GM12878 (cell line): ENCODE data around the gene DCLK2. TPM values are rescaled to one million over a fixed set of nuclear protein-coding genes. Genes with fewer than 3 reads are reported as not detected.
A peak's percentile ranks its signal among the peaks of the same experiment; 100 is the strongest.

Source experiments
- CHD2 ChIP-seq: IDR thresholded peaks from 2 replicates; pipeline ENCODE4 v1.6.1; 2011; ENCODE audit warnings: low read depth, low read length, improper control_type of control experiment, borderline replicate concordance
- NFYA ChIP-seq: IDR thresholded peaks from 2 replicates; pipeline ENCODE4 v1.6.1; 2011; ENCODE audit warnings: low read depth, mild to moderate bottlenecking, low read length, improper control_type of control experiment, borderline replicate concordance
- NRF1 ChIP-seq: conservative IDR thresholded peaks from 2 replicates; pipeline ENCODE4 v1.6.1; 2011; ENCODE audit warnings: mild to moderate bottlenecking, low read depth, low read length, improper control_type of control experiment
- TCF7 ChIP-seq: IDR thresholded peaks from 2 replicates; pipeline ENCODE4 v1.6.1; 2014; ENCODE audit warnings: antibody characterized with exemption, borderline replicate concordance
- WRNIP1 ChIP-seq: IDR thresholded peaks from 2 replicates; pipeline ENCODE4 v1.6.1; 2011; ENCODE audit warnings: low read depth, low read length, improper control_type of control experiment, borderline replicate concordance
- polyA plus RNA-seq, 11 experiments: library from polyadenylated mRNA; depleted of rRNA in 4 of 11; unstranded in 6 of 11; stranded (reverse) in 5 of 11; fragments of >200 nt; fragmentation: Nextera tagmentation in 4 of 11; fragmentation: Illumina TruSeq in 1 of 11; extraction: Ambion mirVana in 4 of 11; extraction: Trizol in 1 of 11; gene quantifications; 1 replicate in 1 of 11; 2 replicates in 10 of 11; pipeline versions ENCODE4 v1.2.1 to v1.2.3, GENCODE V29; 2011 to 2016; ENCODE audit warnings: inconsistent platforms in 2 of 11, missing spikeins in 2 of 11, low read depth in 1 of 11
- total RNA-seq, 4 experiments: library from RNA; depleted of rRNA in 3 of 4; stranded (reverse); fragments of >200 nt in 3 of 4; fragmentation: Illumina TruSeq in 1 of 4; extraction: Trizol in 1 of 4; gene quantifications; 2 replicates each; pipeline versions ENCODE4 v1.2.1 to v1.2.3, GENCODE V29; 2013 to 2021
- TF ChIP-seq, protein P1 (sequence below): fragments of 150-350 bp; IDR thresholded peaks from 2 replicates; pipeline ENCODE4 v1.6.1; 2014; ENCODE audit warnings: mild to moderate bottlenecking, low read depth, low read length
- TF ChIP-seq, protein P2 (sequence below), 3 experiments: IDR thresholded peaks in 2 of 3; conservative IDR thresholded peaks in 1 of 3; 2 replicates each; pipeline ENCODE4 v1.5.1; 2011; ENCODE audit warnings: low read depth in 3 of 3, low read length in 3 of 3, mild to moderate bottlenecking in 3 of 3, control low read depth in 2 of 3, moderate library complexity in 2 of 3, inconsistent platforms in 1 of 3, mixed read lengths in 1 of 3; ENCODE audit not compliant: control insufficient read depth in 2 of 3, insufficient read depth in 1 of 3; ENCODE audit errors: extremely low read depth in 1 of 3
- TF ChIP-seq, protein P3 (sequence below): IDR thresholded peaks from 2 replicates; pipeline ENCODE4 v1.6.1; 2012; ENCODE audit warnings: low read depth, low read length, improper control_type of control experiment

Gene DCLK2
- total and polyA plus RNA-seq, 10 of the 15 experiments (the other 5 are each of a cell fraction or from before 2014, with no cell fraction given) = not detected

DNA sequence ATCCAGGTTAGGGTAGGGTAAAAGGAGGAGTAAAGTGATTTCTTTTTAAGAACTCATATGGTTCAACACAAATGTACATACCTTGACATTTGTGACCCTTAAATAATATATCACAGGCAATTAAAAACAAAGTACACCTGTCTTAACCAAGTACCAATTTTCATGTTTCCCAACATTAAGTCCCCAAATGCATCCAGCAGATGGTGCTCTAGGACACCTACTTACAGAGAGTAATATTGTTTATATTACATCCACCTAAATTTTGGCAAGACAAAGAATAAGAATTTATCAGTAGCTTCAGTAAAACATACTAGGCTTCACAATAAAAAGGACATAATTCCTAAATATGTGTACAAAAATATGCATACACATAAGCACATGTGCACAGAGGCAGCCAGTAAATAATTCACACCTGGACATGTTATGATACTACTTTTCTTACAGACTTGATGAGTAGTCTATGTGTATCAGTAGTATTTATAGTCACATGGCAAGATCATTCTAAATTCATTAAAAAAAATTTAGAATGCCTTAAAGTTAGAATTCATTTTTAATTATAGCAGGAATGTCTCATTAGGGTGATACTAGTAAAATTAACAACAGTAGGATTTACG lies 219.7 kb downstream of the DCLK2 start (continued):
- TF ChIP-seq, protein P1, sequence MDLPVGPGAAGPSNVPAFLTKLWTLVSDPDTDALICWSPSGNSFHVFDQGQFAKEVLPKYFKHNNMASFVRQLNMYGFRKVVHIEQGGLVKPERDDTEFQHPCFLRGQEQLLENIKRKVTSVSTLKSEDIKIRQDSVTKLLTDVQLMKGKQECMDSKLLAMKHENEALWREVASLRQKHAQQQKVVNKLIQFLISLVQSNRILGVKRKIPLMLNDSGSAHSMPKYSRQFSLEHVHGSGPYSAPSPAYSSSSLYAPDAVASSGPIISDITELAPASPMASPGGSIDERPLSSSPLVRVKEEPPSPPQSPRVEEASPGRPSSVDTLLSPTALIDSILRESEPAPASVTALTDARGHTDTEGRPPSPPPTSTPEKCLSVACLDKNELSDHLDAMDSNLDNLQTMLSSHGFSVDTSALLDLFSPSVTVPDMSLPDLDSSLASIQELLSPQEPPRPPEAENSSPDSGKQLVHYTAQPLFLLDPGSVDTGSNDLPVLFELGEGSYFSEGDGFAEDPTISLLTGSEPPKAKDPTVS = no peak
- TF ChIP-seq, protein P2, sequence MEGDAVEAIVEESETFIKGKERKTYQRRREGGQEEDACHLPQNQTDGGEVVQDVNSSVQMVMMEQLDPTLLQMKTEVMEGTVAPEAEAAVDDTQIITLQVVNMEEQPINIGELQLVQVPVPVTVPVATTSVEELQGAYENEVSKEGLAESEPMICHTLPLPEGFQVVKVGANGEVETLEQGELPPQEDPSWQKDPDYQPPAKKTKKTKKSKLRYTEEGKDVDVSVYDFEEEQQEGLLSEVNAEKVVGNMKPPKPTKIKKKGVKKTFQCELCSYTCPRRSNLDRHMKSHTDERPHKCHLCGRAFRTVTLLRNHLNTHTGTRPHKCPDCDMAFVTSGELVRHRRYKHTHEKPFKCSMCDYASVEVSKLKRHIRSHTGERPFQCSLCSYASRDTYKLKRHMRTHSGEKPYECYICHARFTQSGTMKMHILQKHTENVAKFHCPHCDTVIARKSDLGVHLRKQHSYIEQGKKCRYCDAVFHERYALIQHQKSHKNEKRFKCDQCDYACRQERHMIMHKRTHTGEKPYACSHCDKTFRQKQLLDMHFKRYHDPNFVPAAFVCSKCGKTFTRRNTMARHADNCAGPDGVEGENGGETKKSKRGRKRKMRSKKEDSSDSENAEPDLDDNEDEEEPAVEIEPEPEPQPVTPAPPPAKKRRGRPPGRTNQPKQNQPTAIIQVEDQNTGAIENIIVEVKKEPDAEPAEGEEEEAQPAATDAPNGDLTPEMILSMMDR (IDR thresholded peaks at IDR 0.05 in 2 of 3, conservative IDR thresholded peaks at IDR 0.05 in 1 of 3; ENCODE audit: control insufficient read depth in 2 of 3, extremely low read depth in 1 of 3, insufficient read depth in 1 of 3, low read depth in 3 of 3, low read length in 3 of 3) = peak; percentile 49 to 64 (median 54)
- TF ChIP-seq TCF7 (no peak), NRF1 (no peak), NFYA (no peak), CHD2 (0 out of 2 replicates have a peak, but pooled peaks have one; percentile 14), WRNIP1 (no peak)
- TF ChIP-seq, protein P3, sequence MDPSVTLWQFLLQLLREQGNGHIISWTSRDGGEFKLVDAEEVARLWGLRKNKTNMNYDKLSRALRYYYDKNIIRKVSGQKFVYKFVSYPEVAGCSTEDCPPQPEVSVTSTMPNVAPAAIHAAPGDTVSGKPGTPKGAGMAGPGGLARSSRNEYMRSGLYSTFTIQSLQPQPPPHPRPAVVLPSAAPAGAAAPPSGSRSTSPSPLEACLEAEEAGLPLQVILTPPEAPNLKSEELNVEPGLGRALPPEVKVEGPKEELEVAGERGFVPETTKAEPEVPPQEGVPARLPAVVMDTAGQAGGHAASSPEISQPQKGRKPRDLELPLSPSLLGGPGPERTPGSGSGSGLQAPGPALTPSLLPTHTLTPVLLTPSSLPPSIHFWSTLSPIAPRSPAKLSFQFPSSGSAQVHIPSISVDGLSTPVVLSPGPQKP = no peak
